ENCODE results near the gene UNC93A.

DNA sequence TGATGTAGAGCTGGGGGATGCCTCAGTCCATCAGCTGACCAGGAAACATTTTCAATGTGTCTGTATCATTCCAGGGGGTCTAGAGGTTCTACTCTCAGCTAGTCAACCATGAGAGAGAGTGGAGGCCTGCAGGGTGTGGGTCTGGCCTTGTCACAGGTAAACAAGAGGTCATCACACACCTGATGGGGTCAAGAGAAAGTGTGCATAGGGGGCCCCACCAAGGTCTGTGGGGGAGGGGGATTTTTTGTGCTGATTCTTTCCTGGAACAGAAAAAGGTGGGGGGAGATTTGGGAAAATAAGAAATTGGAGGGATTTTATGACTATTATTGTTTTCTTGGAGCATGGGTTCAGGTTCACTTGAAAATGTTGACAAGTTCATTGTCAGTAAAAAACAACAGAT lies 8.9 kb upstream of the UNC93A start:
- TF ChIP-seq, protein P1, sequence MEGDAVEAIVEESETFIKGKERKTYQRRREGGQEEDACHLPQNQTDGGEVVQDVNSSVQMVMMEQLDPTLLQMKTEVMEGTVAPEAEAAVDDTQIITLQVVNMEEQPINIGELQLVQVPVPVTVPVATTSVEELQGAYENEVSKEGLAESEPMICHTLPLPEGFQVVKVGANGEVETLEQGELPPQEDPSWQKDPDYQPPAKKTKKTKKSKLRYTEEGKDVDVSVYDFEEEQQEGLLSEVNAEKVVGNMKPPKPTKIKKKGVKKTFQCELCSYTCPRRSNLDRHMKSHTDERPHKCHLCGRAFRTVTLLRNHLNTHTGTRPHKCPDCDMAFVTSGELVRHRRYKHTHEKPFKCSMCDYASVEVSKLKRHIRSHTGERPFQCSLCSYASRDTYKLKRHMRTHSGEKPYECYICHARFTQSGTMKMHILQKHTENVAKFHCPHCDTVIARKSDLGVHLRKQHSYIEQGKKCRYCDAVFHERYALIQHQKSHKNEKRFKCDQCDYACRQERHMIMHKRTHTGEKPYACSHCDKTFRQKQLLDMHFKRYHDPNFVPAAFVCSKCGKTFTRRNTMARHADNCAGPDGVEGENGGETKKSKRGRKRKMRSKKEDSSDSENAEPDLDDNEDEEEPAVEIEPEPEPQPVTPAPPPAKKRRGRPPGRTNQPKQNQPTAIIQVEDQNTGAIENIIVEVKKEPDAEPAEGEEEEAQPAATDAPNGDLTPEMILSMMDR (IDR thresholded peaks at IDR 0.05), result no peak
- TF ChIP-seq POLR2AphosphoS5 (IDR thresholded peaks at IDR 0.05), result no peak

Measured in breast epithelium (tissue), 3 donors.